HG03378 (cell line): ENCODE data around the gene LKAAEAR1.
"Not testable (repeated sequence)": the region's sequence is repeated elsewhere in the genome, so short reads cannot be mapped to it uniquely, and the experiment has no call there.

ENCODE experiments used
- ATAC-seq: cut with Tn5 transposase; IDR thresholded peaks from one replicate; pipeline ENCODE4 v1.9.1; 2021; ENCODE audit warnings: mild to moderate bottlenecking, moderate library complexity; ENCODE audit not compliant: unreplicated experiment

The LKAAEAR1 gene

GRCh38 chr20:64083804-64084684 is at the start of gene LKAAEAR1:
TSS of gene LKAAEAR1 (minus strand) at chr20:64084398. CDS start at chr20:64084219, 179 bp downstream.
- no peak for ATAC-seq

- ATAC-seq, result no peak
These were observed 47.2 kb upstream of the LKAAEAR1 start for GRCh38 chr20:64131406-64131805.

- no peak for ATAC-seq
These were observed 46.7 kb upstream of the LKAAEAR1 start for GRCh38 chr20:64130876-64131275.

GRCh38 chr20:64130271-64130670 is 46.1 kb upstream of the LKAAEAR1 start:
- no peak for ATAC-seq

GRCh38 chr20:64129146-64129782 is 45.1 kb upstream of the LKAAEAR1 start:
- no peak for ATAC-seq

GRCh38 chr20:64123517-64123916 is 39.3 kb upstream of the LKAAEAR1 start:
- not testable (repeated sequence) for ATAC-seq

GRCh38 chr20:64122927-64123326 is 38.7 kb upstream of the LKAAEAR1 start:
- not testable (repeated sequence) for ATAC-seq

GRCh38 chr20:64121586-64121985 is 37.4 kb upstream of the LKAAEAR1 start:
- ATAC-seq, result no peak

GRCh38 chr20:64119681-64120341 is 35.6 kb upstream of the LKAAEAR1 start:
- ATAC-seq, result no peak

- no peak for ATAC-seq
These were observed 35.1 kb upstream of the LKAAEAR1 start for GRCh38 chr20:64119301-64119680.

- ATAC-seq, result not testable (repeated sequence)
These were observed 33.2 kb upstream of the LKAAEAR1 start for GRCh38 chr20:64117432-64117777.

- no peak for ATAC-seq
These were observed 32.6 kb upstream of the LKAAEAR1 start for GRCh38 chr20:64116541-64117431.

GRCh38 chr20:64116016-64116415 is 31.8 kb upstream of the LKAAEAR1 start:
- ATAC-seq, result no peak

GRCh38 chr20:64115171-64115911 is 31.1 kb upstream of the LKAAEAR1 start:
- no peak for ATAC-seq

GRCh38 chr20:64114356-64114971 is 30.3 kb upstream of the LKAAEAR1 start:
- no peak for ATAC-seq

GRCh38 chr20:64113796-64114355 is 29.7 kb upstream of the LKAAEAR1 start:
- no peak for ATAC-seq

- ATAC-seq, result no peak
These were observed 29.2 kb upstream of the LKAAEAR1 start for GRCh38 chr20:64113444-64113775.

- no peak for ATAC-seq
These were observed 28.7 kb upstream of the LKAAEAR1 start for GRCh38 chr20:64112691-64113443.
